Activated T-helper 1 cell treated with Interleukin-2 at 50 U/mL for 16 hours (primary cell): Measurements from ENCODE around the gene ZFHX3.

ENCODE experiments used
- DNase-seq: peaks from one replicate; pipeline ENCODE4 v3.0.0-alpha.2; 2020; ENCODE audit warnings: low read depth

The ZFHX3 gene

DNA sequence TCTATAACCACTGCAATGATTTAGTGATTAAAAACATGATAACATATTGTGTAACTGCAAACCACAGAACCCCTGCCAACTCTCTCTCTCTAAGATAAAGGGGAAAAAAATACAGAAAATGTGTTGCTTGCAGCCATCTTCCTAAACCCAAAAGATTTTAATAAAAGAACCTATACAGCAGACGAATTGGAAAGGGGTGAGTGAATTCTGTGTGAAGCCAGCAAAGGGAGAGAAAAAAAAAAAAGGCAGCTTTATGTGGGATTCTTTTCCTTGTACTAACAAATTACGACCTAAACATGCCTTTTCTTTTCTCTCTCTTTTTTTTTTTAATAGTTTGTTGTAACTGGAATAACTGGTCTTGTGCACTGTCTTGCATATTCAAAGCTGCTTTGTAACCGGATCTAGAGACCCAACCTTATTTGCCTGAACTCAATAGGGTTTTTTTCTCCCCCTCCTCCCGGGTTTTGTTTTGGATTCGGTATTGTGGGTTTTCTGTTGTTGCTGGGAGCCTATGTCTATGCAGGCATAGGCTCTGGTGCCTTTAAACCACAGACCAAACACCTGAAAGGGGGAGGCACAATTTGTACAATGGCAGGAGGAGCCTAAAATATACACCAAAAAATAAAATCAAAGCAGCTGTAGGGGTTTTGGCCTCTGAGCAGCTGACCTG, 7.0 kb upstream of the ZFHX3 start:
- no peak for DNase-seq

DNA sequence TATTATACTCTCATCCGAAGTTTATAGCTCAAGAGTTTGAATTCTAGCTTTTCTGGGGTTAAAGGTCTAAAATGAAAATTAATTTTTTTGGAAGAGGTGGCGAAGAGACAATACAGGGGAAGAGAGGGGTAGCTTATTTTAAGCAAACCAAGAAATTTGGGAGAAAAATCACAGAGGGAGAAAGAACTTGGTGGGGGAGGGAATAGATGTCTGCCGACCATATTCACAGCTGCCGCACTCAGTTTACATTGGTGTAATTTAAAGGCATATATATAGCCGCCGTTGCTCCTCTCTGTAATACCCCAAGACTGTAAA, 6.5 kb upstream of the ZFHX3 start:
- DNase-seq, result no peak

DNA sequence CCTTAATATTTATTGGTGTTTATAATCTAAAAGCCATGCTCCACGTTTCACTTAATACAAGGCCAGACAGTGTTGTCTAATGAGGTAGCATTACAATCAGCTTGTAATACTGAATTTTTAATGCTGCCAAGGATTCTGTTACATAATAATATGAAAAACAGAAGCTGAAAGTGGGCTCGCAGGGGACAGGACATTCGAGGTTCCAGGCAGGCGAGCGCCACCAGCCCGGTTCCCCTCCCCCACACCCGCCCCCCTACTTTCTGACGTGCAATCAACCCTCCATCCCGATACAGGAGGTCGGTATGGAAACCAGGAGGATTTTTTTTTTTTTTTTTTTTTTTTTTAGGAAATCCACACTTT, 6.2 kb upstream of the ZFHX3 start:
- no peak for DNase-seq

DNA sequence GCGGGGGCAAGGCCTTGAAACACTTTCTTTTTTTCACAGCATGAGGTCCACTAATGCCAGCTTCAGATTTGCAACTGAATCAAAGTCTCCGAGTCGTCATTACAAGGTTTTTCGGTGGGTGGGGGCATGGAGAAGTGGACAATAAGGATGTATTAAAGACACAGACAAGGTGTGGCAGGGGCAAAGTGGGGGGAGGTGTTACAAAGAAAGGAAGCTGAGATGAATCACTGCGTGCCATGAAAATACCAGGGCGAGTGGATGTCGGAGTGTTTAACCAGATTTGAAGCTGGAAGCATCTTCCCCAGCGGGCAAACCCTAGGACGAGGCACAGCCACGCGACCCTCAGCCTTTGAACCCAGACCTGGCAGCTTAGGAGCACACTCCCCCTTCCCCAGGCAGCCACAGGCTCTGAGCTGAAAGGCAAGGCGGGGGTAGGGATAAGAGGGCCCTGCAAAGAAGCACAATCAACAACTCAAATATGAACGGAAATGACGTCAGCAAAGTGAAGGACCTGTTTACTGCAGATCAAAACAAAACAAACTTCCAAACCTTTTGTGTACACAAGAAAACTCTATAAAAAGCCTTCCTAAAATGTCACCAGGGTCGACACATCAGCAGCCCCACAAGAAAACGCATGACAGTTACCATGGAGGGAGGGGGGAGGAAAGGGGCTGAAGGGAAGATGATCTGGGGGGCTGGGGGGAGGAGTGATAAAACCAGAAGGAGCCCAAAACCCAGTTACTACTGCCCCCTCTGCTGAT, 5.6 kb upstream of the ZFHX3 start:
- DNase-seq, result no peak

DNA sequence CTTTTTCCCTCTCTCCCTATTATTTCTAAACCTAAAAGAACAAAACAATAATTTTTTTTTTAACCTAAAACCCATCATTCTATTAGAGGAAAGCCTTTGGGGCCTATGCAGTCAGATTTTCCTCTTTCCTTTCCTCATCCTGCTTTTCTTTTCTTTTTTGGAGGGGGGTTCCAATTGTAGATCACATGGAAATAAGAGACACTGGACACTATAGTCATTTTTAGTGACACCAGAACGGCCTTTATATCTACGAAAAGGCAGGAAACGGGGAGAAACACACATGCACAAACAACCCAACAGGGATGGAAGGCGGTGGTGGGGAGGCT, 5.1 kb upstream of the ZFHX3 start:
- no peak for DNase-seq

DNA sequence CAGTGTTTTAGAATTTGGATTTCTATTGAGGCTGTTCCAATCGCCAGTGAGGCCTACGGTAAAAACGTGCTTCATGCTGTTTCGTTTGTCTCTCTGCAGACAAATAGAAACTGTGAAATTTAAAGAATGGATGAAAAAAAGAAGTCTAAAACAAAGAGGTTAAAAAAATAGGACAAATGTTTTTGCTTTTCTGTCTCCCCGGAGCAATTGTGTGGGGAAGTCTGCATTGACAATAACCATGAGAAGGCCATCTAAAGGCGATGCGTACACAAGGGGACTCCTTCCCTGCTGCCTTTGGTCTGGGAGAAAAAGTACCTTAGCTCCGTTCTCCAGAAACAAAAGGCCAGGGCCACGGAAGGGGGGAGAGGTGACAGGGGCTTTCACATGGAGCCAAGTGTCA, 4.6 kb upstream of the ZFHX3 start:
- DNase-seq, result no peak

DNA sequence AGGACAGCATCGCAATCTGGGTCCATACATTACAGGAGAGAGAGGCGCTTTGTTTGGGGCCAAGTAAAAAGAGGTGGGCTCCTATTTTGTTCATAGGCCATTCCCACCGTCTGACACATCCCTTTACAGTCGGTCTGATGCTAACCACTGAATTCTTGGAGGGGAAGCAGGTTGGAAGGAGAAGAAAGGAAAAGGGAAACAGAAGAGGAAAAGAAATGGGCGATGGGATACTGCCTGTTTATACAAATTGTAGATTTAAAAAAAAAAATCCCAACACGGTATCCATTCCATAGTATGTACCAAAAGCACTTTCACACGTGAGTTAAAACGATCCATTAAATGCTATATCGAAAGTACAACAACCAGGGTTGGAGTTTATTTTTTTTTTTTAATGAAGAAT, 4.0 kb upstream of the ZFHX3 start:
- no peak for DNase-seq

DNA sequence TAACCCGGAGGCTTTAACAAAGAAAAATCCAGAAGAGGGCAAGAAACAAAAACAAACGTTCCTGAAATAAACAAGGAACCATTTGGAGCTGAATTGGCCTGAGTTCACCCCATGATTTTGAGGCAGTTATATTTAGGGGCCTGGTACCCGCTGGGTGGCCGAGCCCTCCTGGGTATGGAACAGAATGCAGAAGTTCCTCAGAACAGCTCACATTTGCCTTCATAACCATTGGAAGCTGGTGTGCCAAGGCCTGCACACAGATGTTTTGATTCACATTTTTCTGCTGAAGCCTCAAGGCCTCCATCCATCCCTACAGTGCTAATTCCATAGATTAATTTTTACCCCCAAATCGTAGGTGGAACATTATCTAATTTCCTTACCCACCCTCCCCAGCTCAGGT, 3.3 kb upstream of the ZFHX3 start:
- DNase-seq, result no peak

DNA sequence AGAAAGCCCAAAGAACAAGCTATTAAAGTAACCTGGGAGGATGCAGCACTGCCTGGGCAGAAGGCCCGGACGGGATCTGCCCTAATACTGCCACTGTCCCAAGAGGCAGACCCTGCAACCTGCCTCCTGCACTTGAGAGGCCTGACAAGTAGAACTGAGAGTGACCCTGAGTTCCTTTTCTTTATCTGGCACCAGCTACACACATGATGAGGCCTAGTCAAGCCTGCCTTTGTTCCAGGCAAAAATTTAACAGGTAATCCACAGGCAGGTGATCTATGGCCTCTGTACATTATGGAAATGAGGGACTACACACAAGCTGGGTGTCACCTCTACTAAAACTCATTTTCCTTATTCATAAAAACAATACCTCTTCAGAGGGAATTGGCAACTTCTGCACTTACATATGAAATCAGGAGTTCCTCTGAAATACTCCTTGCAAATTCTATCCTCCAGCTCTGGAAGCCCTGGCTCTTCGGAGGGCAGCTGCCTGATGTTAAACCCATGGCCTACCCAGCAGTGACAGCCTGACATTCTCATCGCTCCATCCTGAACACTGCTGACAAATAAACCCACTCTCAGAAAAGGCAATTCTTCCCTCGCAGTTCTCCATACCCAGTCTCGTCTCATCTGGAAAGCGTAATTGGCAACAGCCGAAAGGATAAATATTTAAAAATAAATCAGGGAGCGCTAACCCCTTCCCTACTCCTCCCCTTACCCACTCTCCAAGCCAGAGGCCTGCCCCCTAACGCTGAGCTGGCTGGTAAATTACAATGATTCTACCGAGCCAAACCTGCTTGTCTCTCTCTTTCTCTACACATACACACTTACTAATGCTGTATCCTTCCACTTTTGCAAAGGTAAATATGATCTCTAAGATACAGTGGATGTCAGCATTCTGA, 2.5 kb upstream of the ZFHX3 start:
- DNase-seq, result no peak

DNA sequence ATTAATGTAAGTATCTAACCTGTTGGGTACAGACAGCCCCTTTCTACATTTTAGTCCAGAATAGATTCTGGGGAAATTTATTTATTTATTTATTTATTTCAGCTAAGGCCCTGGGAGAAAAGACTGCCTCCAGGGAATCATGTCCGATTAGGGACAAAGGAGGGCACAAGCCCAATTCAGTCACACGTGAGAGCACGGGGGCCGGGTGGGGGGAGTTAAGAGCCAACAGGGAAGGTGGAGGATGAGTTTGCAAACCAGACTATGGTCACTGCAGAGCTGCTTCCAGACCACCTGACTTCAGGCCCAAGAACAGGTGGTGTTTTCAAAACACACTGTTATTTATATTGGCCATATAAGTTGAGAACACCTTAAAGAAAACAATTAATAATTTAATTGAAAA, 1.6 kb upstream of the ZFHX3 start:
- DNase-seq, result no peak

DNA sequence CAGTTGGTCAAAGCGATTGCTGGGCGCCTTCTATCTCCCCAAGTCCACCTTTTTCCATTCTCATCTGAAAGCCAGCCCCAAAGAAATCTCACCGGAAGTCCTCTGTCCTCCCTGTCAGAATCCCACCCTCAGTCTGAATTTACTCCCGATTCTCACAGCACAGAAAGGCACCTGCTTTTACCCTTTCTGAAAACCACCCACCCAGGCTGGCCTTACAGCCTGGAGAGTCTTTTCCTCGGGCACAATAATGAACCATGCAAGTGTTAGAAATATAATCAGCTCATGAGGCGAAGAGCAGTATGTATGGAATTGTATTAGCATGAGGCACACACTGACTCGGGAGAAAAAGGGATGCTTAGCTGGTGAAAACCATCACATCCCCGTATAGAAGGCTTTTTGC, 1.2 kb upstream of the ZFHX3 start:
- no peak for DNase-seq

DNA sequence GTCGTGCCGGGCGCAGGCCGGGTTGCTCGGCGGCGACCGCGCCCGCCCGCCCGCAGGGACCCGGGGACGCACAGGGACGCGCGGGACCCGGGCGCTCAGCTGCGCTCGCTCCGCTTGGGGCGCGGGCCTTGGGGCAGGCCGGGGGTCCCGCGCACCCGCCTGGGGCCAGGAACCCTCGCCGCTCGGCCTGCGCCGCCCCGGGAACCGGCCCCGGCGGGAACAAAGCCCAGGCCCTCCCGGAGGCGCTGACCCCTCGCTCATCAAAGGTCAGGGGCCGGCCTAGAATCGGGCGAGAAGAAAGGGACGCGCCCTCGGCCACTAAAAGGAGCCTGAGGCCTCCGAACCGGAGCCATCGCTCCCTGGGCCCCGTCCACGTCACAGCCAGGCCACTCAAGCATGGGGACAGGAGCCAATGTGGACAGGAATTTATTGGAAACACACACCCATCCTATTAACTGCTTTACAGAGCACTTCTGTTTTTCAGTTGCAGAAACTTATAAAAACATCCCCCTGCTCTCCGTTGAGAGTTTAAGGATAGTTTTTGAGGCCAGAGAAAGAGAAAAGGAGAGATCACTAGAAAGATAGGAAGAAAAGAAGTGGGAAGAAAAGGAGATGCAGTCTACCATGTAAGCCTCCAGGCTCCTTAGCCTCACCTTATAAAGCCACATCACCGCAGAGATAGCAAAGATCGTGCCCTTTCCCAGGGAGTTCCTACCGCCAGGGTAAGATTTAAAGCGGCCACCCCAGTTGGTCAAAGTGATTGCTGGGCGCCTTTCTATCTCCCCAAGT, 558 bp upstream of the ZFHX3 start:
- DNase-seq, result no peak

DNA sequence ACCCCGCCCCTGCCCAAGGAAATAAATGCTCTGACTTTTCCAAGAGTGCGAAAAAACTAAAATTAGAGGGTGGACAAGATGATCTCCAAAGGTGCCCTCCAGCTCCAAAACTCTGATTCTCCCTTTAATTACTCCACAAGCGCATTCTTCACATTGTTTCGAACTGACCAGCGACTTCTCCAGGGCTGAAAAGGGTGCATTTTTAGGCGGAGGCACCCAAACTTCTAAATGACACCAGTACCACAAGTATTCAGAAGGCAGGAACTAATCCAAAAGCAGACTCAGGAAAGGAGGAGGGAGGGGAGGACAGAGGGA, 750 bp downstream of the ZFHX3 start:
- no peak for DNase-seq

DNA sequence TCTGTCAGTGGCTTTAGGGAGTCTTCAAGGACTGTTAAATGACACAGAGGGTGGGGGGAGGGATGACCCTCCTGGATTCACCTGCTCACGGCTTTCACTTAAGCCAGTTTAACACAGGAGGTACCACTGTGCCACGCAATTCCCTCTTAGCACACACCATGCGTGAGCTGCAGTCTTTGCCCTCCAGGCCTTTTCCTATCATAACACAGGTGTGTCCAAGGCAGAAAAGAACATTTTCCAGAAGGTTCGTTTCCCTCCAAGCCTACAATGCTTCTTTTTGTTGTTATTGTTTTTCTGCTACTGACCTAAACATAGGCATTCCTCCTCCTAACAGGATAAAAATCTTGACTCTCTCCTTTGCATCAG, 1.1 kb downstream of the ZFHX3 start:
- DNase-seq, result no peak

DNA sequence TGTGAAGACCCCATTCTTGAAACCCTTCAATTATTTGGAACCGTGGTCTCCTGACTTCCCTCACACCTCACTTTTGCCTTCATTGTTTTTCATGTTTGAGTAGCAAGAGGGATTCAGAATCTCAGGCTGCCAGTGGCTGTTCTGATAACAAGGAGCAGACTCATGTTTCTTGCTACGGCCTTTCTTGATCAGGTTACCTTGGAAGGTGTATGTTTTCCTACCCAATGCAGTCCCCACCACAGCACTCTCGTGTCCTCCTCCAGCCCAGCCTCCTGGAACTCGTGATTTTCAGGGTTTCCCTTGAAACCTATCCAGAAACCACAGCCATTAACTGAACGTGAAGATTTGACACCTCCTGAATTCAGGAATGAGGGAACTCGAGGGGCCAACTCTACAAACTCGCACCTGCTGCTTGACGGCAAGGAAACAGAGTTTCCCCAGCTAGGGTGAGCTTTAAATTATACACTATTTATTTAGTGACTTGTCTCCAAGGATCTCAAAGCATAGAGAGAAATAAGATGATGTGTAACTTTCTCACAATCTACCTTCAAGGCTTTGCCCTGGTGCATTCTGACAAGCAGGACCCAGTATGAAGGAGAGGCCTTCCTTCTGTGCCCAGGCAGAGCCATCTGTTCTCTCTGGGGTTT, 1.6 kb downstream of the ZFHX3 start:
- DNase-seq, result no peak

DNA sequence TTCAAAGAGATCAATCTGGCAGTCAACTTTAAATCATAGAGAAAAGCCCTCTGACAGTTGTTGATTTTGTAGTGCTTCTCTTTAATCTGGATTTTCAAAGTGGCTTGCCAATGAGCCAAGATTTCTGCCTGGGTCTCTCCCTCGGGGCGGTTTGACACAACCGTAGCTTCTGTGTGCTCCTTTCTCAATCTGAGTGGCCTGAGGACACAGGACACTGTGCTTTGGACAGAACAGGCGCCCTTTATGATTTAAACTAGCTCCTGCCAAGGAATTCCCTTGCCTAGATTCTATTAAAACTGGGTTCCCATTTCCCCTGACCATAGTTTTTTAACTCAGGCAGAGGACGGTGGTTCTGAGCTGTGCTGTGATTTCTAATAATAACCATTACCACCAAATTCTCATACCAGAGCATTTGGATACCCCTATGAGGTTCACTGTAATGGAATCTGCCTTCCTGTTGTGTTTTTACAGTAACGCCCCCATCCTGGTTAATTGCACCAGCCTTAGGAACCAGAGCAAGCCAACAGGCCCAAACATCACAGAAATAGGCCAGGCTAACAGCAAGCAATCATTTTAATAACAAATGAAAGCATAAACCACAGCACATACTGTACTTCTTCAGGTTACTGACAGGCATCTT, 4.0 kb downstream of the ZFHX3 start:
- DNase-seq, result no peak

DNA sequence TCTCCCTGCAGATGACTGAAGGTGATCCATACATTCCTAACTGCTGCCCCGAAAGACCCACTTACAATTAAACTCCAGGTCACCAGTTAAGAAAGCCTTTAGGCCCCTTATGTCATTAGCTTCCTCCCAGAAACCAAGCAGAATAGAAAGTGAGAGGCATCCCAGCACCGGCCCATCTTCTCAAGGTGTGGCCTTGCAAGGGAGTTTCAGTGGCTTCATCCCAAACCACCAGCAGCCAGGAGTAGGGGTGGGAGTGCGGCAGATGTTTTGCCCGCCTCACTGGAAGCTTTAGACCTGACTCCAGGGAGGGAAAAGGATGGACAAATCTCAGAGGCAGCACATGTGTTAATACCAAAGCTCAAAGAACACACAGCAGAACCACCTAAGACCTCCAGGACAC, 5.1 kb downstream of the ZFHX3 start:
- DNase-seq, result no peak

DNA sequence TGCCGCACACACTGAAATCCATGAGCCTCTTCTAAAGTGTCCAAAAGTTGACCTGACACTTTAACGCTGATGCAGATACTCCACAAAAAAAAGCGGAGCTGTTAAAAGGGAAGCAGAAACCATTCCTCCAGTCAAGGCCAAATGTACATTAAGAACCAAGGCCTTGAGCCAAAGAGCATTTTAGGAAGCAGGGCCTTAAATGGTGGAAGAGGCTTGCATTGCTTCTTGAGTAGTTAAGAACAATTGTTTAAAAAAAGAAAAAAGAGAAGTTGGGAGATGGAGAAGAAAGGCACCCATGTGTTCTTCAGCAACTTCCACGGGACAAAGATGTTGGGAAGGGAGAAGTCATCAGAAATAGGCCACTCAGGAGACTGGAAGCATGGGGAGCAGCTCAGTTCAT, 6.3 kb downstream of the ZFHX3 start:
- DNase-seq, result no peak

DNA sequence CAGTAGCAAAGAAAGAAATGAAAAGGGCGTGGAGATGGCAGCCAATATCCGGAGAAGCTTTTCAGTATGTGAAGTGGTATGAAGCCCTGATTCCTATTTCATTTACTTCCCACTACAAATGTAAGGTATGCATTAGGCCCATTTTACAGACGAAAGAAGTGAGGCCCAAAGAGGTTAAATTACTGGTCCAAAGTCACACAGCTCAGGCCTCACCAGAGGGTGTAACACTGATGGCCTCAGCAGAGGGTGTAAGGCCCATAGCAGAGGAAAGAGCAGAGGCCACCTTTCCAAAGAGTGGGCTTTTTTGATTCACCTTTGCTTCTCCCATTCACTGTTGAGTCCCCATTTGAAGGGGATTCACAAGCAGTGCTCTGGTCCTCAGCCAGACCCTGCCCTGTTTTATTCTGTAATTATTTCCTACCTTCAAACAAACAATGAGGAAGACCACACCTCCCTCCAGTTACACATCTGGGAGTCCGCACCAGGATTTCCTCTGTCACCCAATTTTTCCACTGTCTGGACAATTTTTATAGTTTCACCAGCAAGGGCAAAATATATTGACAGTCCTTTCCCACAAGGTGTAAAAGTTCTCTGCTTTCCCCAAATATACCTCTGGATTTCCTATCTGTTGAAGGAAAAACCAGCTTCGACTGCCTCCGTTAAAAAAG, 7.1 kb downstream of the ZFHX3 start:
- no peak for DNase-seq

DNA sequence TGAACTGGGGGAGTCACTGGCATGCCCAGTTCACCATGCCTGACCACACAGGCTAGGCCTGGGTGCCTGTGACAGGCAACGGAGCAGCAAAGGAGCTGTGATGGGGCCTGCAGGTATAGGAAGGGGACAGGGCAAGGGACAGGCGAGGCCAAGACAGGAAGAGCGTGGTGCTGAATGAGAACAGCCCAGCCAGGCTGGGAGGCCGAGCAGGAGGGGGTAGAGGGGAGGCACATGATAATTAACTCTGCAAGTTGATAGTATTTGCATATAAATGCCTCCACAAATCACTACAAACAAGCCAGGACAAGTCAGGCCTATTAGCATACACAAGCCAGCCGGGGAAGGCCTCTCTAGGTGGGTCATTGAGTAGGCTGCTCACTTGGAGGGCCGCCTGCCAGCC, 7.8 kb downstream of the ZFHX3 start:
- DNase-seq, result no peak

DNA sequence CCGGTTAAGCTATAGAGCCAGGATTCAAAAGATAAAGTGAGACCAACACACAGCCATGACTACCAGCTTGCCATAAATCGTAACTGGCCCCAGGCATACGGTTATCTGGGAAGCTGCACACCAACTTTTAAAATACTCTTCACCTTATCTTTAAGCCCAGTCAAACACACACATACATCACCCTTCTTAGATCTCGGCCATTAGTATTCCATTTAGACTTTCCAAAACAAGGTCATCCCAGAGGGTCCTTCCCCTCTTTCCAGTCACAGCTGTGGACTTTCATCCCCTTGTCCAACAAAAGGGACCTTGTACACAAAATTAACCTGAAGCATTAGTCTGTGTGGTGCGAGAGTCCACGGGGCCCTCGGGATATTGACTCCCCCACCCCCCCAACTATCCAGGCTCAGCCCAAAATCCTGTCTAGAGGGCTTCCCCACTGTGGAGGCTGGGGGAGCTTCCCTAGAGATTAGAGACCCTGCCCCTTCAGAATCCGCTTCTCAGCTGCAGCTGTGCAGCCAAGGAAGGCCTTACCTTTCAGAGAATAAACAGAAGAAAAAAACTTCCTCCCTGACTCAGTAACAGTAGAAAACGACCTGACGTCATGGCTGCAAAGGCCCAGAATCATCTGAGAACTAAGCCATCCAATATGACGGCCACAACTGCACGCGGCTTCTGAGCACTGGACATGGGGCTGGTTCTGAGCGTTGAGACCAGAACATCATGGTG, 9.9 kb downstream of the ZFHX3 start:
- DNase-seq, result no peak
